SIG-M5 (cell line): Measurements from ENCODE around the gene ZNF598.

Experiments used
- DNase-seq: peaks from one replicate; lab custom pipeline; 2025; lab: John Stamatoyannopoulos, UW

Gene ZNF598

GRCh38 chr16:2006317-2006716 lies 3.3 kb downstream of the ZNF598 start:
- no peak for DNase-seq

- DNase-seq = no peak
Measured at GRCh38 chr16:2005646-2006045, 4.0 kb downstream of the ZNF598 start.

- DNase-seq = no peak
Measured at GRCh38 chr16:2004795-2005517, 4.7 kb downstream of the ZNF598 start.

- DNase-seq = no peak
Measured at GRCh38 chr16:2003827-2004641, 5.6 kb downstream of the ZNF598 start.

- no peak for DNase-seq
Measured at GRCh38 chr16:2003231-2003826, 6.3 kb downstream of the ZNF598 start.

- no peak for DNase-seq
Measured at GRCh38 chr16:2002406-2003230, 7.0 kb downstream of the ZNF598 start.

GRCh38 chr16:2001456-2002355 lies 7.9 kb downstream of the ZNF598 start:
- no peak for DNase-seq

GRCh38 chr16:2001035-2001434 lies 8.6 kb downstream of the ZNF598 start:
- no peak for DNase-seq

GRCh38 chr16:1999866-2000514 lies 9.6 kb downstream of the ZNF598 start:
- DNase-seq = no peak

GRCh38 chr16:1998852-1999801 lies 10.5 kb downstream of the ZNF598 start:
- DNase-seq = no peak

- DNase-seq = no peak
Measured at GRCh38 chr16:1998360-1998835, 11.2 kb downstream of the ZNF598 start.

GRCh38 chr16:1997494-1998359 lies 11.9 kb downstream of the ZNF598 start:
- DNase-seq = no peak

GRCh38 chr16:1993731-1994131 lies 15.9 kb downstream of the ZNF598 start:
- no peak for DNase-seq

- DNase-seq = no peak
Measured at GRCh38 chr16:1992704-1993317, 16.8 kb downstream of the ZNF598 start.

GRCh38 chr16:1991948-1992703 lies 17.5 kb downstream of the ZNF598 start:
- no peak for DNase-seq

- DNase-seq = no peak
Measured at GRCh38 chr16:1991588-1991947, 18.1 kb downstream of the ZNF598 start.

GRCh38 chr16:1991135-1991551 lies 18.5 kb downstream of the ZNF598 start:
- DNase-seq = no peak
